CD4-positive, alpha-beta T cell treated with Interleukin-17A for 1 hour (primary cell): ENCODE measurements around the gene FCN2.

Experiments used
- DNase-seq: peaks from one replicate; pipeline ENCODE4 v3.0.0-alpha.2; 2020

Gene FCN2

DNA sequence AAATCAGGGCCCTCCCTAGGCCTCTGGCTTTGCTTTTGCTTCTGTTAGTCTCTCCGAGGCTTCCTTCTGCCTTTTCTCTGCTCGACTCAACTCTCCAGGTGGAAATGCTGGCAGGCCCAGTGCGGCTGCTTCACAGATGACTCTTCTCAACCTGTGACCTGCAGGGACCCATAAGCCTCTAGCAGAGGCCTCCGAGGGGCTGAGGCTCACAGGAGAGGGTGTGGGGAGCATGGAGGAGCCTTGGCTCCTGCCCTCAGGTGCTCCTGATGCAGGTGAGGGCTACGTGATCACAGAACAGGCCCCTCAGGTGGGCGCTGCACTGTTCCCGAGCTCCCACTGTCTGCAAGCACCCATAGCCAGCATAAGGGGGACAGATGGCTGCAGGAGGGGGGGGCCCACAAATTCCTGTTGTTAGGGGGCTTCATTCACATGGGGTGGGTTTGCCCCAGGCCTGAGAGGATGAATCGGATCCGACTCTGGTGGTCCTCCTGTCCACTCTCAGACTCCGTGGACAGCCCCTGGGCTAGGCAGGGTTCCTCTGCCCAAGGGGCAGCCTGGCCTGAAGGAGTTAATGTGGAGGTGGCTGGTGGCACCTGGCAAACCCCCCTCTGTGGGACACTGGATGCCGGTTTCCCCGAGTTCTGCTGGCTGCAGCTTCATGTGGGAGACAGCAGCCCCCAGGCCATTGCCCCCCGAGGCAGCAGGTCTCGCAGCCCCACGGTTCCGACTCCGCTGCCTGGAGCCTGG lies 10.9 kb upstream of the FCN2 start:
- DNase-seq, result no peak

DNA sequence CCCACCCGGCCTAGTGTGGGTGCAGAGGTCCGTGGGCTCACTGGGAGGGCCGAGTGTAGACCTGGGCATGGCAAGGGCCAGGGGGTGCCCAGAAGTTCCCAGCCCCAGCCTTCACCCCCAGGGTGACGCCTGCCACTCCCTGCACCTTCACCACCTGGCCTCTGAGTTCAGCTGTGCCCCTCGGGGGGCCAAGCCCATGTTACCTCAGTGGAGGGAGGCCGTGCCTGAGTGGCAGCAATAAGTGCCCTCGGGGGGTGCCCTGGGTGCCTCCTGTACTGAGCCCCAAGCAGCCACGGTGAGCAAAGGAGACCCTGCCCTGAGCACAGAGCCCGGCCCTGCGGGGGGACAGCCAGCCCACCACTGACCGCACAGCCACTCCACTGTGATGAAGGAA lies 10.3 kb upstream of the FCN2 start:
- no peak for DNase-seq

DNA sequence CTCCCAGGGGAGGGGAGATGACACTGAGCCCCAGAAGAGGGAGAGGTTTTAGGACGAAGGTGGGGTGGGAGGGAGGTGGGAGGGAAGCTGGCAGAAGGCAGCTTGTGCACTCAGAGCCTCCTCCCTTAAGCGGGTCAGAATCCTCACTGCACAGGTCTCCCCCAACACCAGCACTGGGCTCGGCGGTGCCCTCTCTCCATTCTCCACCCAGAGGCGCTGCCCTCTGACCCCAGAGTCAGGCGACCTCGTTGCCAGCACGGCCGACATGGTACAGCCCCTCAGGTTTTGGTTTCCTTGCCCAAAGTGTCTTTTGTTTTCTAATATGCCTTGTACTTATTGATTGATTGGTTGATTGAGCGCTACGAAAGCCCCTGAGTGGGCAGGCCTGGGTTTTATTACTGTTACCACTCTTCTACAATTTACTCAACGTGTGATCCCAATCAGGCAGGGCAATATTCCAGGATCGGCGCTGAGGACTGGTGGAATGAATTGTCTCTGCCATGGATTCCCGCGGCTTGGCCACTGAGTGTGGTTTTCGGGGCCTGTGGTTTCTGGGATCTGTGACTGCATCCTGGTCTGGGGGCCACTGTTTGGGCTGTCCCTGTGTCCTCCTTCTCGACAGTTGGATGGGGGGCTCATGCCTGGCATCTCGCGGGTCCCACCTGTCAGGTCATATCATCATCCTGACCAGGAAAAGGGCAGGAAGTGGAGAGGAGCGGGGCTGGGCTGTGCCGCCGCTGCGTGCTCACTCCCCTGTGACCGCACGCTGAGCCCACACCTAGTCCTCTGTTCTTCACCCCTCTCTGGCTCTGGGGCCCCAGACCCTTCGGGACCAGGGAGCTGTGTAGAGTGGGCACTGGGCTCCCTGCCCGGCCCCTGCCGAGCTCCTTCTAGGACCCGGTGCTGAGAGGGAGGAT lies 9.6 kb upstream of the FCN2 start:
- DNase-seq, result no peak

DNA sequence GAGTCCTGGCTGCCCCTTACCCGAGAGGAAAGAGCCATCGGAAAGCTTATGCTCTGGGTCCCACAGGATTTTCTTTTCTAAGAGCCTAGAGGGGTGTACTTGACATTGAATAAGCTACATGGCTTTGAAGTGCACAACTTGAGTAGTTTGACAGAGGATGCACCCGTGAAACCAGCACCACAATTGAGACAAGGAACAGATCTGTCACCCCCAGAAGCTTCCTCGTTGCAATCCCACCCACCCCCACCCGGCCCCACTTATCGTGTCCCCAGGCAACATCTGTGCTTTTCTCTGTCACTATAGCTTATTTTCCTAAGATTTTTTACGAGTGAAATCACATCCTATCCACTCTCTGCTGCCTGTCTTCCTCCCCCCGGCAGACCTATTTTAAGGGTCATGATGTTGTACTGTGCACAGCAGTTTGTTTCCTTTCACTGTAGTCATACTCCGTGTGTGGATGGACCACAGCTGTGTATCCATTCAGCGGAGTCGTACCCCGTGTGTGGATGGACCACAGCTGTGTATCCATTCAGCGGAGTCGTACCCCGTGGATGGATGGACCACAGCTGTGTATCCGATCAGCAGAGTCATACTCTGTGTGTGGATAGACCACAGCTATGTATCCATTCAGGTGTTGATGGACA lies 8.8 kb upstream of the FCN2 start:
- DNase-seq, result no peak

DNA sequence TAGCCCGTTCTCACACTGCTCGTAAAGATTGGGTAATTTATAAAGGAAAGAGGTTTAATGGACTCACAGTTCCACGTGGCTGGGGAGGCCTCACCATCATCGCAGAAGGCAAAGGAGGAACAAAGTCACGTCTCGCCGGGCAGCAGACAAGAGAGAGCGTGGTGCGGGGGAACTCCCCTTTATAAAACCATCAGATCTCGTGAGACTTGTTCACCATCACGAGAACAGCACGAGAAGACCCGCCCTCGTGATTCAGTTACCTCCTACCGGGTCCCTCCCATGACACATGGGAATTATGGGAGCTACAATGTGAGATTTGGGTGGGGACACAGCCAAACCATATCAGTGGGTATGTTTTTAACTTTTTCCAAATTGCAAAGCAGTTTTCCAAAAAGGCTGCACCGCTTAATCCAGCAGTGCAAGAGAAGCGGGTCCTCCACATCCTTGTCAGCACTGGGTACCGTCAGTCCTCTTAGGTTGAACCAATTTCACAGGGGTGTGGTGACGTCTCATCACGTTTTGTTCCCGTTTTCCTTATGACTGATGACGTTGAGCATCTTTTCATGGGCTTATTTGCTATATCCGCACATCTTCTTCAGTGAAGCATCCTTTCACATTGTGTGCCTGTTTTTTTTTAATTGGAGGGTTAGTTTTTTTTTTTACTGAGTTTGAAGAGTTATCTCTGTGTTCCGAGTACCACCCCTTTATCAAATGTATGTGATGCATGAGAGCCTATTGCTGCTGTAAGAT lies 8.0 kb upstream of the FCN2 start:
- no peak for DNase-seq

DNA sequence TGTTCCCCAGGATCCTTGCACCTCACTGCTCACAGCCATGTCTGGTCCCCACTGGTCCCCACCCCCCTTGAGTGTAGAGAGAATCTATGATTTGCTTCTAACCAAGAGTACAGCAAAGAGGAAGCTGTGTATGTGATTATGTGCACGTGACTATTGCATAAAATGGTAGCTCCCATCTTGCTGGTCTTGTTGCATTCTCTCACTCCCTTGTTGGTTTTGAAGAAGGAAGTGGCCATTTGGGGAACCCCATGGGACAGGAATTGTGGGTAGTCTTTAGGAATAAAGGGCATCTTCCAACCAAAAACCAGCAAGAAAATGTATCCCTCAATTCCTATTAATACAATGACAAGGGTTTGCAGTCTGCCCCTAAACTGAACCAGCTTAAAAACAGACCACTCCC lies 5.2 kb upstream of the FCN2 start:
- no peak for DNase-seq

DNA sequence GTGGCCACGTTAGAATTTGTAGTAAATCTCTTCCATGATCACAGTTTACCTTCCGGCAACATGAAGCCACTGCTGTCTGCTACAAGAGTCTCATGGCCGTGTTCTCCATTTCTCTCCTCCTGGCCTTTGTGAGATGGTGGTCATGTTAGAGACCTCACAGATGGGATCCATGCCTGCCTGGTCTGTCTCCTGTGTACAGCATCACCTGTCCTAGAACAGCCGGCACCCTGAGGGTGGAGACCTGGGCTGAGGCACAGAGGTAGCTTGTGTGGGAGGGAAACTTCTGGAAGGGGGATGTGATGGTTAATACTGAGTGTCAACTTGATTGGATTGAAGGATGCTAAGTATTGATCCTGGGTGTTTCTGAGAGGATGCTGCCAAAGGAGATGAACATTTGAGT lies 3.1 kb upstream of the FCN2 start:
- no peak for DNase-seq

DNA sequence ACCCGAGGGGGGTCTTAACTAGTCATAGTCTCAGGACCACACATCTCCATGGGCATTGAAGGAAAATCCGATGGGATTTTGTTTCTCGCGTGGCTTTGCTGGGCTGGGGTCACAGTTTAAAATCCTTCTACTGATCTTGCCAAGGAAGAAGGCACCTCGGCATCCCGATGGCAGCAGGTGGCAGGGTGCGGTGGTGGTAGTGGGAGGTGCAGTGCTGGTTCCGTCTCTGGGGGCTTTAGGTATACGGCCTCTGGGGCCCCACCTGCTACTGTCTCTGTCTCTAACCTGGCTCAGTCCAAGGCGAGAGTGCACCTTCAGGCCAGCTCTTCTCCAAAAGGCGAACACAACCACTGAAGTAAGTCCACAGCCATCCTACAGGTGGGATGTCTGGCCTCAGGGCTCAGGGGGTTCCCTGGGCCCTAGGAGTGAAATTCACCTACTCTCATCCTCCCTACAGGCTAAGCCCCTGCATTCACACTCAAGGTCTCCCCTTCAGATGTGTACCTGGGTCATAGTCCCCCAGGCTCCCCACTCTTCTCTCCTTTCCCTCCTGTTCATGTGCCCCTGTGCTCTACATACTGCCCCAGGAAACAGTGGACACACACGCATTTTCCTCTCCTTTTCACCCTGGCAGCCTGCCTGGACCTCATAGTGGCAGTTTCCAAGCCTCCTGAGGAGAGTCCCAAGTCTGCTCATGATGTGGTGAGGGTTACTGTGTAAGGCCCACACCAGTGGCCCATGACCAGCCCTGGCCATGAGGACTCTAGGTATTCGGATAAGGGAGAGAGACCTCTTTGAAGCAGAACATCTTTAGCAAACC lies 736 bp upstream of the FCN2 start:
- no peak for DNase-seq

DNA sequence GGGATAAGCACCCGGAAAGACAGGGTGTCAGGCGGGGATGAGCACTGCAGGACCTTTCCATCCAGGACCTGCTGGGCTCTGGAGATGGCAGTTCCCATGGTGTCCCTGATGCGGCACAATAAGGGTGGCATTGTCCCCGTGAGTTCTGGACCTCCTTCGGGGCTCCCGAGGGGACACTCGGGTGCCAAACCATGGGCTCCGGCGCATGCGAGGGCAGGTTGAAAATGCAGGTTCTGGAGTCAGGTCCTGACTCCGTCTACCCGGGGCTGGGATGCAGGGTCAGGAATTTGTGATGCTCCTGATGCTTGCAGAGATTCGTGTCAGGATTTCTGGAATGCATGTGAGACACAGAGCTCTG lies 682 bp downstream of the FCN2 start:
- DNase-seq, result no peak

DNA sequence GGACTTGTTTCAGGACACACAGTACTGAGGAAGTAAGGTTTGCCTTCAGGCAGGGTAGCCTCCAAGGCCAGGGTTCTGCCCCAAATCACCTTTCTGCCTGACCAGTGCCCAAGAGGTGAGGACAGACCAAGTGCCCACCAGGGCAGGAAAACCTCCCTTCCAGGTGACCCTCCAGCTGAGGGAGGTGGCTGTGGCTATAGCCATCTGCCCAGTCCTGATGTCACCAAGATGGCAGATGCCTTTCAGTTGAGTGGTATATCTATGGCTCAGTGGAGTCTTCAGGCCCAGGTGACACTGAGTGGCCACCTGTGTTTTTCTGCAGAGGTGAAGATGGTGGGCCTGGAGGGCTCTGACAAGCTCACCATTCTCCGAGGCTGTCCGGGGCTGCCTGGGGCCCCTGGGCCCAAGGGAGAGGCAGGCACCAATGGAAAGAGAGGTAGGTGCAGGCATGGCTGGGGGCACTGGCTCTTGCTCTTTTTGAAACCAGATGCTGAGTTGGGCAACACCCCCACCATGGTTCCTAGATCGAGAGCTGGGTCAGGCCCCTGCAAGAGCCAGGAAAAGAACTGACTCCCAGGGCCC lies 1.7 kb downstream of the FCN2 start:
- no peak for DNase-seq

DNA sequence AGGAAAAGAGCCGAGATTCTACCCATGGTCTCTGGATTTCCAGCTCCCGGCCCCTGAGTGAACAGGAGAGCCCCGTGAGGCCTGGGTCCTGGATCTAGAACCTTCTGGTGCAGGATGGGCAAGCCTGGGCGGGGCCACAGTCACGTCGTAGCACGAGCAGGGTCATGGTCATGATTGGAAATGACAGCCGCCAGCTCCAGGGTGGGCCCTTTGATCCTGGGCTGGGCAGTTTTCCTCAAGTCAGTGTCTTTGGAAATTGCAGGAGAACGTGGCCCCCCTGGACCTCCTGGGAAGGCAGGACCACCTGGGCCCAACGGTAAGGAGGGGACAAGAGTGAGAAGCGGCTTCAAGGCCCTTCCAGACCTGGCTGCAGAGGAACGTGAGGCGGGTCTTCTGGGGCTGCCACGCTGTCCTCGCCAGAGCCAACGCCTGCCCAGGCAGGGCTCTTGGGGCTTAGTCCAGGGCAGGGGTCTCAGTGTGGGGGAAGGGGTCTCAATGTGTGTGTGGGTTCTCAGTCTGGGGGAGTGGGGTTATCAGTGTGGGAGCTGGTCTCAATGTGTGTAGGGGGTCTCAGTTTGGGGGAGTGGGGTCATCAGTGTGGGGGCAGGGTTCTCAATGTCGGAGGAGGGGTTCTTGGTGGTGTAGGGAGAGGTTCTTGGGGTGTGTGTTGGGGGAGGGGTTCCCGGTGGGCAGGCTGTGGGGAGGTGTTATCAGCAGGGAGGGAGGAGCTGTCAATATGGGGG lies 2.6 kb downstream of the FCN2 start:
- no peak for DNase-seq

DNA sequence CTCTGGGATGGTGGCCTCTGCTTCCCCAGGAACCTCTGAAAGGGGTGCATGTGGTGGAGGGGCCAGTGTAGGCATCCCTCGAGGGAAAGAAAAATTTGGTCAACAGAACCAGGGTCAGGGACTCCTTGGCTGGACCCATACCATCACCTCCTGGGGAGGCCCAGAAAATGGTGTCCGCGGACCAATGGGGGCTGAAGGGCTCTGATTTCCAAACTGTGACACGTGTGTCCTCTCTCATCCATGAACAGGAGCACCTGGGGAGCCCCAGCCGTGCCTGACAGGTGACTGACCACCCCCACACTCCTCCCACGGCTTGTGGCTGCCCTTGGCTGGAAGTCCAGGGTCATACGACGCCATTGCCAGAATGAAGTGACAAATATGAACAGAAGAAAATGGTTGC lies 3.9 kb downstream of the FCN2 start:
- no peak for DNase-seq

DNA sequence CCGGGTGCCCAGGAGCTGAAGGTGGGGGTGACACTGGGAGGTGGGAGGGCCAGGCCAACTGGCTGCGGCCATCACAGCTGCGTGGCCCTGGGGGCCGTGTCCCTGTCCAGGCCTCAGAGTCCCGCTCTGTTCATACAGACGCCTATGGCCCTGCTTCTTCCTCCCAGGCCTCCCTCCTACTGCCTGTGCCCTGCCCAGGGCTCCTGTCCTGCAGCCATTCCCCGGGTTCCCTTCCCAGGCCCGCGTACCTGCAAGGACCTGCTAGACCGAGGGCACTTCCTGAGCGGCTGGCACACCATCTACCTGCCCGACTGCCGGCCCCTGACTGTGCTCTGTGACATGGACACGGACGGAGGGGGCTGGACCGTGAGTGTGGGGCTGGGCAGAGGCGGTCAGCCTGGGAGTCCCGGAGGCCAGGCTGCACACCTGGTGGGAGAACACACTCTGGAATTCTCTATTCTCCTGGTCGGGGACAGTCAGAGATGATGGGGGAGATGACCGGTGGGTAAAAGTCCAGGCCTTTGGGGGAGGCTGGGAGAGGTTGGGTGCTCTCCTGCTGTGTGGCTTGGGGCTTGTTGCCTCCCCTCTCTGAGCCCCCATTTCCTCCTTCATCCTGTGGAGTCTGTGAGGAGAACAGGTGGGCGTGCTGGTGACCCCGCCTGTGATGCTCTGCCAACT lies 4.5 kb downstream of the FCN2 start:
- no peak for DNase-seq

DNA sequence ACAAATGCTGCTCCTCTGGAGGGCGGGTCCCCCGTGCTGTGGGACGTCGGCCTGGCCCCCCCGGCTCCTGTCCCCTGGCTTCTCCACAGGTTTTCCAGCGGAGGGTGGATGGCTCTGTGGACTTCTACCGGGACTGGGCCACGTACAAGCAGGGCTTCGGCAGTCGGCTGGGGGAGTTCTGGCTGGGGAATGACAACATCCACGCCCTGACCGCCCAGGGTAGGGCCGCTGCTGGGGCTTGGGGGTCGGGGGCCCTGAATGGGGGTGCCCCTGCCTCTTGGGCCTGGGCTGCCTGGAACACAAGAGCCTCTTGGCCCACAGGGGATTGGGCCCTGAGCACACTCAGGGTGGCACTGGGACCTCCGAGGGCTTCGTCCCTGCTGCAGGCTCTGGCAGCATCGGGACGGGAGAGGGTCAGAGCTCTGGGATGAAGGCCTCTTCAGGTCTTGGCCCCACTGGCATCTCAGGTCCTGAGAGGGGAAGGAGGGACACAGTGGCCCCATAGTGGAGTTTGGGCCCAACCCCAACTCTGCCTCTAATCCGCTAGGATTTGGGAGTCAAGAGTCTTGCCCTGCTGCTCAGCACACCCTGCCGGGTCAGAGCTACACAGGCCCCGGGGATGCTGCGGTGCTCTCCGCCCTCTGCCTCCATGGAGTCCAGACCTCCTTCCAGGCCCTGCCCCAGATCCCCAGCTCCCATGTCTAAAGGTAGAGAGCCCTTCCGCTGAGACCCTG lies 5.2 kb downstream of the FCN2 start:
- DNase-seq, result no peak

DNA sequence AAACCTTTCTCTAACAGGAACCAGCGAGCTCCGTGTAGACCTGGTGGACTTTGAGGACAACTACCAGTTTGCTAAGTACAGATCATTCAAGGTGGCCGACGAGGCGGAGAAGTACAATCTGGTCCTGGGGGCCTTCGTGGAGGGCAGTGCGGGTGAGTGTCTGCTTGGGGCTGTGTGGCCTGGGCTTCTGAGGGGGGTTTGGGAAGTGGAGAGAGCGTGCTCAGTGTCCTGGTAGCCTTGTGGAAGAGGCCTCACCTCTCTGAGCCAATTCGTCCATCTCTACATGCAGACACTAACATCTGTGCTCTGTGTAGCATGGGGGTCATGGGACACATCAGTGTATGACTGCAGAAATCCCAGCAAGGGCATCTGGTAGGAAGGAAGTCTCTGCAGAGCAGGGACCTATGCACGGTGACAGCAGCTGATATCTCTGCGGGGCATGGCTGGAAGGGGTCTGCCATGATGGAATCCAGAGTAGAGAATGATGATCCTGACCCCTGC lies 5.9 kb downstream of the FCN2 start:
- no peak for DNase-seq

DNA sequence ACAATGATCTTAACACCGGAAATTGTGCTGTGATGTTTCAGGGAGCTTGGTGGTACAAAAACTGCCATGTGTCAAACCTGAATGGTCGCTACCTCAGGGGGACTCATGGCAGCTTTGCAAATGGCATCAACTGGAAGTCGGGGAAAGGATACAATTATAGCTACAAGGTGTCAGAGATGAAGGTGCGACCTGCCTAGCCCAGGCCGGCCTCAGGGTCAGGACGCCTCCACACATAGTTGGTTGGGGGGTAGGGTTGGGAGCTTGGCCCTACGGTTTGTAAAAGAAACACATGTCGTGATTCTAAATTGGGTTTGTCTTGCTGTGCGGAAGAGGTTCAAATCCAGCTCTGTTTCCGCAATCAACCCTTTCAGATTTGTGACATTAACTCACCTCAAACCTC lies 6.6 kb downstream of the FCN2 start:
- no peak for DNase-seq

DNA sequence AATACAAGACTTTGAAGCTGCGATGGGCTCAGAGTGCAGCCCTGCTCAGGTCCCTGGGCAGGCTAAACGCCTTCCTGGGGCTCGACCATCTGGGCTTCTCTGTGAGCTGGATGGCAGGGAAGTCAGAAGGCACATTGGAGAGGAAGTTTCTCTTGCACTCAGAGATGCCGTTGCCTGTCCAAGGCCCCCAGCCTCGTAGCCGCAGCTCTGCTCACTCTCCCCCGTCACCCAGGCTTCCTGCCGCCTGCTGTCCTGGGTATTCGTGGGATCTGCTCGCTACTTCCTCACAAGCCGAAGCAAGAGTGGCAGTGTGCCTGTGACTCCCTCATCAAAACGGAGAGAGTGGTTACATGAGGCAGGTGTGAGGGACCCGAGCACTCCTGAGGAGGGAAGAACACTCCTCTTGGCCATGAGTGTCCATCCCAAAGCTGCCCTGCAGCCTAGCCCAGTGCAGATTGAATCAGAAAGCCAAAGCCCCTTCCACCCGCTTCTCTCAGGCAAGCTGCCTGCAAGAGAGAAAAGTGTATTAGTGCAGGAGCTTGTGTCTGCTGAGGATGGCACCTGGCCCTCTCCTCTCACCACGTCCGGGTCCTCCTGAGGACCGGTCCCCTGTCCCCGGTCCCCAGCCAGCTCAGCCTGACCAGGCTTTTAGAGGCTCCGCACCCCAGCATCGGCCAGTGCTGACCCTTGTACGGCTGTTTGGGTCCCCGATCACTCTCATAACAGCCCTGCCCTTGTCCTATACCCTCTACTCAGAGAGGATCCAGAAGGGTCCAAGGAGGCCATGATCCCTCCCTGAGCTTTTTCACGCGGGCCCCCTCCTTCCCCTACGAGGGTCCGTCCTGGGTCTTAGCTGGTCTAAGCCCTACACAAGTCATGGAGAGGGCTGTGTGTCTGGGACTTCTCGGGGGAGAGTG lies 7.3 kb downstream of the FCN2 start:
- no peak for DNase-seq

DNA sequence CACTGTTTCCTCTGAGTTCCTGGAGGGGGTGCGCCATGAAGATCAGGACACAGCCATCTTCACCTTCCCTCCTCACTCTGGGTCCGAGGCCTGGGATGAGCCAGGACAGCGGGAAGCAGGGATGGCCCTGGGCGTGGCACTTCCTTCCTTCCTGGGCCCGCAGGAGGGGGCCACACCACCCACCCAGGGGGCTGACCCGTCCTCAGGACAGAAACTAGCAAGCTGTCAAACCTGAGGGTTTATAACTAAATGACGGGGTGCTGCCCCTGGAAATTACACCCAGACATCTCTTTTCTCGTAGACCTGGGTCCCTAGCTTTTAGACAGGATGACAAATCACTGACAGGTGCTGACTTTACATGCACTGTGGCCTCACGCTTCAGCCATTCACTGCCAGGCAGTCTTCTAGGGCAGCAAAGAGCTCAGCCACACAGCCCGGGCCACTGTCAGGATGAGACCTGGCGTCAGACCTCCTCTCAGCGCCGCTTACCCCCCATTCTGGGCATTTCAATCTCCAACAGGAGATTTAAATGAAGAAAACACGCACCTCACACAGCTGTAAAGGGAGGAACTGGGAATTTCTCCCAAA lies 8.1 kb downstream of the FCN2 start:
- DNase-seq, result no peak
